ENCODE results near the gene LAG3.

The LAG3 gene

GRCh38 chr12:6790496-6791150 is 18.3 kb downstream of the LAG3 start:
- DNase-seq = peak in 1 of 4 experiments; percentile 27

DNA sequence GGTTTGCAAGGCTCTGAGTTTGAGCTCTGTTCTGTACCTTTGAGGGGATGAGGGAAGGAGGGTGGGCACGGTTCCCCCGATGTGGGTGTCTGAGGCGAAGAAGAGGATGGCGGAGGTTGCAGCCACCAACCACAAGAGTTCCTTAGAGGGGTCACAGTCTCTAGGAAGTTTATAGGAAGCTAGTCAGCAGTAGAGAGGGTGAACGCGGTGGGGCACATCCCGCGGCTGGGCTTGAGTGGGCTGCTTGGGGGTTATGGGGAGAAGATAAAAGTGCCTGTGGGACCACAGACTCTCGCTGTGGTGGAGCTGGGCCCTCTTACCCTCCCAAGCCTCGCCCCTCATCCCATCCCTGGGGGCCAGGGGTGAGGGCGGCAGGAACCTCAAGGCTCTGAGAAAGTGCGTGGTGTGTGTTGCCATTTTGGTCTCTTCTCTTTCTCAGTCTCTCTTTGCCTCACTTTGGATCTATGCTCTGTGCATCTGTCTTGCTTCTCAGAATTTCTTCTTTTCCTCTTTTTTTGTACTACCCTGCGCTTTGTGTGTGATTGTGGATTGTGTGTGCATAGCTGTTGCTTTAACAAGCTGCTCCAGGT is 19.7 kb downstream of the LAG3 start:
- no peak for DNase-seq

- peak in 2 of 4 experiments; percentile 34 to 41 for DNase-seq
These were observed 20.3 kb downstream of the LAG3 start for GRCh38 chr12:6792522-6793201.

DNA sequence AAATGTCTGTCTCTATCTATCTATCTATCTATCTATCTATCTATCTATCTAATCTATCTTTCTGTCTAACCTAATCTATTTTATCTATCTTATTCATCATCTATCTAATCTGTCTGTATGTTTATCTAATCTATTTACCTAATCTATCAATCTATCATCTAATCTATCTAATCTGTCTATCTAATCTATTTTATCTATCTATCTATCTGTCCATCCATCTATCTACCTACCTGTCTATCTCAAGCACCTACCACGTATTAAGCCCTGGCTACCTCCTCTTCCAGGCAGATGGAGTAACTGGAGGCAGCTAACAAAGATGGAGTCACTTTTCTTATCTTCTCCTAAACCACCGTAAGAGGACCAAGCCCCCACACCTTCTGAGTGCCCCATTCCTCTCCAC is 22.8 kb downstream of the LAG3 start:
- no peak for DNase-seq

DNA sequence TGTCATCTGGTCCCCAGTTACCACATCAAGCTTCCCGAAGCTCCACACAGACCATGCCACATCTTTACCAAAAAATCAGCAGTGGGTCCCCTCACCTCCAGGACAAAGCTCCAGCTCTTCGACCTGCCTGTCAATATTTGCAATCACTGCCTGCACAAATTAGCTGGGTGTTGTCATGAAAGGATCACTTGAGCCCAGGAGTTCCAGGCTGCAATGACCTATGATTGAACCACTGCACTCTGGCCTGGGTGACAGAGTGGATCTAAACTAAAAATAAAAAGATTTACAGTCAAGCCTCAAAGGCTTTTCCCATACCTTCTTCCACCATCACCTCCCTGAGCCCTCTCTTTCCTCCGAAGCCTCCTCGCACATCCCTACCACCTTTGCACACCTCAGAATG is 24.3 kb downstream of the LAG3 start:
- no peak for DNase-seq

DNA sequence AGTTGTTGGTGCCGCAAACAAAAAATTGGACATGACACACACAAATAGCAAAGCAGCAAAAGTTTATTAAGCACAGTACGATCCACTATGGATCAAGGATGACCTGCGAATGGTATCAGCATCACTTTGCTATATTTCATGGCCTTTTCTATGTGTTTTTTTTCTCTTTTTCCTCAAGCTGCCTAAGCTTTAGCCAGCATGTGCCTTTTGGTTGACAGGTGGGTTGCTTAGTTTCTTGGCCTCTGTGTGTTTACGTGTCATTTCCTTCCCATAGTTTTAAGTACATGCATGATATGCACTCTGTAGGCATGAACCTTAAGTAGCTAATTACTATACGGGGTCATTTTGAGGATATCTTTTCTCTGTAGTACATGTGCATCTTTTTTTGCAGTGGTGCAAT is 26.8 kb downstream of the LAG3 start:
- no peak for DNase-seq

GRCh38 chr12:6807170-6807569 is 34.9 kb downstream of the LAG3 start:
- DNase-seq = no peak

- DNase-seq = no peak
These were observed 36.7 kb downstream of the LAG3 start for GRCh38 chr12:6809056-6809455.

- DNase-seq = no peak
These were observed 38.4 kb downstream of the LAG3 start for GRCh38 chr12:6810758-6811157.

GRCh38 chr12:6813363-6813762 is 41.0 kb downstream of the LAG3 start:
- no peak for DNase-seq

DNA sequence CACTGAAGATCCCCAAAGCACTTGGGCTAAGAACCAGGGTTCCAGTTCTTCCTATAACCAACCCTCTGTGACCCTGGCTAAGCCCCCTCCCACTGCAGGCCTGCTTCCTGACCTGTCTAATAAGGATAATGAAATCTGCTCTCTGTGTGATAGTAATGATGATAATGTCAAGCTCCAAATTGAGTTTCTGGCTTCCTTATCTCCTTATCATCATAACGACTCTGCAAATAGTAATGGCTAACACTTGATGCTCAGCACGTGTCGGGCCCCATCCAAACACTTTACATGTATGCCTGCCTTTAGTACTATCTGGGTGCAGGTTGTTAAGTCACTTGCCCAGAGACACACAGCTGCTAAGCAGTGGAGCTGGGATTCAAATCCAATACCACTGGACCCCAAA is 44.3 kb downstream of the LAG3 start:
- no peak for DNase-seq

GRCh38 chr12:6817098-6817497 is 44.8 kb downstream of the LAG3 start:
- no peak for DNase-seq

DNA sequence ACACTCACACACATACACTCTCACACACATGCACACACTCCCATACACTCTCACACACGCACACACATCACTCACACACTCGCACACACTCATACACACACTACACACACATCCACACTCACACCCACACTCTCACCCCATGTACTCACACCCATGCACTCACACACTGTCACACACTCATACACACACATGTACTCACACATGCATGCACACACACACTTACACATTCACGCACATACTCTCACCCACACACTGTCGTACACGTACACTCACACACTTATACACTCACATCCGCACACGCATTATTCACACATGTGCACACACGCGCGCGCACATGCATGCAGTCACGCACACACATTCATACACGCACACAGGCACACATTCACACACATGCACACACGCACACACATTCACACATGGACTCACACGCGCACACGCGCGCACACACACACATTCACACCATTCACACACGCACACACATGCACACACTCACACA is 45.4 kb downstream of the LAG3 start:
- no peak for DNase-seq

DNA sequence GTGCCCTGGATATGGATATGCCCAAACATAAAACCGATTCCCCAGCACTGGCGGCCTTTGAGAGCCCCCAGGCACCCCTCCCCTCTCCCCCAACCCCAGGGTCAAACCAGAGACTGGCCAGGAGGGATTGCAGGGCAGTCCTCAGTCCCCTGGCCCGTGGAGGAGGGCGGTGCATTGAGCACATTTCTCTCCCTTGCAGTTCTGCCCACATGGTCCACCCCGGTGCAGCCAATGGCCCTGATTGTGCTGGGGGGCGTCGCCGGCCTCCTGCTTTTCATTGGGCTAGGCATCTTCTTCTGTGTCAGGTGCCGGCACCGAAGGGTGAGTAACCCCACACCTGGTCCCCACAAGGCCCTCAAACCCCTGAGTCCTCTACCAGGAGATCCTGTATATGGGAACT is 45.9 kb downstream of the LAG3 start:
- no peak for DNase-seq

GRCh38 chr12:6818645-6819044 is 46.3 kb downstream of the LAG3 start:
- DNase-seq = no peak

DNA sequence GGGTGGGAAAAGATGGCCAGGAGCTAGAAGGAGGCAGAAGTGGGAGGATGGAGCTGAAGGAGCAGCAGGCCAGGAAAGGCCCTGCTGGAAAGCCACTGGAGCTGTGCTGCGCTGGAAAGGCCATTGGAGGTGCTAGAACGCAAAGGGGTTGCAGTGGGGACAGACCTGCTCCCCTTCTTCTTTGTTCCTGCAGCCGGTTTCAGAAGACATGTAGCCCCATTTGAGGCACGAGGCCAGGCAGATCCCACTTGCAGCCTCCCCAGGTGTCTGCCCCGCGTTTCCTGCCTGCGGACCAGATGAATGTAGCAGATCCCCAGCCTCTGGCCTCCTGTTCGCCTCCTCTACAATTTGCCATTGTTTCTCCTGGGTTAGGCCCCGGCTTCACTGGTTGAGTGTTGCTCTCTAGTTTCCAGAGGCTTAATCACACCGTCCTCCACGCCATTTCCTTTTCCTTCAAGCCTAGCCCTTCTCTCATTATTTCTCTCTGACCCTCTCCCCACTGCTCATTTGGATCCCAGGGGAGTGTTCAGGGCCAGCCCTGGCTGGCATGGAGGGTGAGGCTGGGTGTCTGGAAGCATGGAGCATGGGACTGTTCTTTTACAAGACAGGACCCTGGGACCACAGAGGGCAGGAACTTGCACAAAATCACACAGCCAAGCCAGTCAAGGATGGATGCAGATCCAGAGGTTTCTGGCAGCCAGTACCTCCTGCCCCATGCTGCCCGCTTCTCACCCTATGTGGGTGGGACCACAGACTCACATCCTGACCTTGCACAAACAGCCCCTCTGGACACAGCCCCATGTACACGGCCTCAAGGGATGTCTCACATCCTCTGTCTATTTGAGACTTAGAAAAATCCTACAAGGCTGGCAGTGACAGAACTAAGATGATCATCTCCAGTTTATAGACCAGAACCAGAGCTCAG is 47.0 kb downstream of the LAG3 start:
- no peak for DNase-seq

- DNase-seq = no peak
These were observed 47.8 kb downstream of the LAG3 start for GRCh38 chr12:6820166-6820565.

DNA sequence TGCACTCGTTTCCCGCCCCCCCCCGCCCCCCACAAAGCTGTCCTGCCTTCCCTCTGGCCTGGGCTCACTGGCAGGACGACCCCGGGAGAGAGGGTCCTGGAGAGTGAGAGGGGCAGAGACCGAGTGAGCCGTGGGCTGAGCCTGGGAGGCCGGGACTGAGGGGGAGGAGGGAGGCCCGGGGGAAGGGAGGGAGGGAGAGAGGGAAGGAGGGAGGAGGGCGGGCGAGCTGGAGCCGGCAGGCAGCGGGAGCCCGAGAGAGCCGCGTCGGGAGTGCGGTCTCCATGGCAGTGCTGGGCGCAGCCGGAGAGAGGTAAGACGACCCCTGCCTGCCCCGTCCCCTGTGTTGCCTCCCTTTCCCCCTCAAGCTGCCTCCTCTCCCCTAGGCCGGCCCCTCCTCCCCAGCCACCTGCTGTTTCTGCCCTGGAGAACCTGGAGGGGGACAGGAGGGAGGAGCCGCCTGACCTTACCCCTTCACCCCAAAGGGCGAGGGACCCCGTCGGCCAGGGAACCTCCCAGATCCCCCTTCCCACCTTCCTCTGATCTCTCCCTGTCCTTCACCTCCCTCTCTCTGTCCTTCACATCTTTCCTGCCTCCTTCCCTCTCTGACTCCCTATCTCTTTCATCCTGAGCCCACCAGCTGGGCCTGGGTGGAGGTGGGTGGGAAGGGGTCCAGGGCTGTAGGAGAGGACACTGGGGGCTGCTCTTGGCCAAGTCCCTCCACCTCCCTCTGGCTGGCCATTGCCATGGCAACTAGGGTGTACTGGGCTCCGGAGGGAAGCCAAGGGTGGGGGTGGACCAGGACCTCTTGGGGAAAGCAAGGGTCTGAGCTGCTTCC is 49.5 kb downstream of the LAG3 start, which contains the start of gene GPR162:
Gene GPR162 (plus strand): TSS at position 231 of the 835 bp plus-strand sequence. CDS start 2,078 bp downstream, outside the sequence.
- no peak for DNase-seq

GRCh38 chr12:6822426-6823135 is 50.3 kb downstream of the LAG3 start:
- DNase-seq = no peak

- DNase-seq = no peak
These were observed 51.1 kb downstream of the LAG3 start for GRCh38 chr12:6823182-6824084.
